A549 treated with RU486 at 1 μM for 4 hours (cell line): ENCODE results near the gene ALG6. TPM values are rescaled to one million over a fixed set of nuclear protein-coding genes. Genes with fewer than 3 reads are reported as not detected.

Source experiments
- total RNA-seq: library from RNA; stranded (reverse); fragments of 200-300 nt; extraction: Qiagen RNA extraction; gene quantifications from 5 replicates; pipeline ENCODE4 v1.2.3, GENCODE V29; 2022; ENCODE audit warnings: low read depth

Gene ALG6
- total RNA-seq: 1.6 to 6.0 TPM (median 5.6 TPM) in 5 replicates

DNA sequence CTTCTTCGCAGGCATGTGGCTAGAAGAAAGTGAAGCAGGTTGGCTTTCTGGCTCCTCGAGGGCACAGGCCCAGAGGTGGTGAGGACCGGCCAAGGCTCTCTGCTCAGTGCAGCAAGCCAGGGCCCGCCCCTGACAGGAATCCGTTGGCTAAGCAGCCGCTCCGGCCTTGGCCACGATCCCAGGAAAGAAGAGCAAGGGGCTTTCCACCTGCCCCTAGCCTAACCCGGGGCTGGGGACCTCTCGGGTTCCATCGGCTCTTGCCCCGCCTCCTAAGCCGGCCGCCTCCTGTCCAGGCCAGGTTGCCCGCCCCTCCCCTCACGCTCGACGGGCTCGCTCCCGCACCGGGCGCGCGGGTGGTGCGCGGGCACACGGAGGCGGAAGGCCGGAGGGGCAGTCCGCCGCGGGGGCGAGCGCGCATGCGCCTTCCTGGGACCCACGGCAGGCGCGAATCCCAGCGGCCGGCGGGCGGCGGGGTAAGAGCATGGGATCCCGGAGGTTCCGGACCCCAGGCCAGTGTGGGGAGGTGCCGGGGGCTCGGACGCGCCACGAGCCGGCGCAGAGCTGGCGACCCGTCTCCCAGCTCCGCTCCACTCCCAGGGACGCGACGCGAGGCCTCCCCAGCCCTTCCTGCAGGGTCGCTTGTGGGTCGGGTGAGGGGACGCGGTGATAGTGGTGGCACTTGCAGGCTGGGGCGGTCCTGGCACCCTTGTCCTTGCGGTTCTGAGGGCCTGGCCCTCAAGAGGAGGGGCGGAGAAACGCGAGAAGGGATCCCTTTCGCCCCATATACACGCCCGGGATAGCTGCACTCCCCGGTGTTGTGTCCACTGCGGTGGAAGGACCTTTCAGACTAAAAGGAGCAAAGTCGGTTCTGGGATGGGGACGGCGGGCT, at the start of gene ALG6:
Gene ALG6, plus strand, starts transcription at position 413 of the 889 bp plus-strand sequence. CDS start 3,351 bp downstream, outside the sequence.

DNA sequence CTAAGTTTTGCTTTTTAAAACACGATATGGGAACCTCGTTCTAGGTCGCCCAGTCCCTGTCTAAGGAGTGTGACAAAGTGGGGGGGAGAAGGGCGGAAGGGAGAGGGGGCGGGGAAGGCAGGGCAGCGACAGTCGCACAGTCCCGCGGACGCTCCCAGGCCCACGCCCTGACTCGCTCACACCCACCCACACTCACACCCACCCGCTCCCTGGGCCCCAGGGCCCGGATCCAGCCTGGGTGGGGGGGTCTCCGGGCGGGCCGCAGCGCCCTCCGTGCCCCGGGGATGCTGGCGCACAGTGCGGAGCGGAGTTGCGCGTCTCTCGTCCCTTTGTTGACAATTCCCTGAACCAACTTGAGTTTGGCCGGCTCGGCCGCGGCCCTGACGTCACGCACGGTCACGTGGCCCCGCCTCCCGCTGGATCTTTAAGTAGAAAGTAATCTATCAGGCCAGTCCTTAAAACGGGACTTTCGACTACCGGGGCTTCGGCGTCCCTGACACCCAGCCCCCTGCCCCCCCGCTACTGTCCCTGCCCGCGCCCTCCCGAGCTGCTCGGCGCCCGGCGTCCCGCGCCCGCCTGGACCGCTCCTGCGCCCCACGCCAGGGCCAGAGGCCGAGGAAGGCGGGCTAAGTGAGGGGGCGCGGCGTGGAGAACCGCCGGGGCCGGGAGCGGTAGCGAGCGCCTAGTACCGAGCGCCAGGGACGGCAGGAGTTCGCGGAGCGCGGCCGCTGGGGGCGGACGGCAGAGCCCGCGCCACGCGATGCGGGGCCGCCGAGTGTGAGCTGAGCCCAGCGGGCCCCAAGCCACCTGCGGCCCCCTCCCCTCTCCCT, 45.1 kb upstream of the ALG6 start, which contains the start of gene FOXD3:
Gene FOXD3, plus strand, starts transcription at position 454 of the 830 bp plus-strand sequence. CDS start 492 bp downstream, outside the sequence.

Other genes starting within 250 kb of the ALG6 start
- gene FOXD3, start 45.1 kb upstream of the ALG6 start, total RNA-seq: 0.54 to 1.1 TPM (median 0.92 TPM) in 5 replicates
- gene ITGB3BP, start 155.6 kb downstream of the ALG6 start, total RNA-seq: 6.1 to 29.7 TPM (median 25.1 TPM) in 5 replicates
- gene EFCAB7, start 155.9 kb downstream of the ALG6 start, total RNA-seq: 2.6 to 3.5 TPM (median 3.0 TPM) in 5 replicates
- gene PGM1, start 225.8 kb downstream of the ALG6 start, total RNA-seq: 34.0 to 43.7 TPM (median 42.4 TPM) in 5 replicates